ENCODE measurements around the gene SPEM3.

- no peak for TF ChIP-seq CTCF (IDR thresholded peaks at IDR 0.05; ENCODE audit: poor library complexity)
- no peak for TF ChIP-seq EZH2phosphoT487 (IDR thresholded peaks at IDR 0.05; ENCODE audit: low read depth, severe bottlenecking, unreplicated experiment)
Observed at GRCh38 chr17:7441266-7441665, 12.6 kb downstream of the SPEM3 start.
